OCI-LY1 (cell line): ENCODE measurements around the gene LITAF.

Experiments used
- H2AFZ ChIP-seq: fragments of 200-600 bp; sonication (generic), shearing (Covaris generic); 2 replicates; pipeline ENCODE4 v1.6.0; 2014; ENCODE audit warnings: antibody characterized with exemption, mild to moderate bottlenecking, low read length
- H3F3A ChIP-seq: fragments of 200-600 bp; sonication (generic), shearing (Covaris generic); 2 replicates; pipeline ENCODE4 v1.6.0; 2014; ENCODE audit warnings: mild to moderate bottlenecking, antibody characterized with exemption, low read length, moderate library complexity; ENCODE audit not compliant: insufficient read depth
- H3K27ac ChIP-seq: fragments of 200-600 bp; sonication (generic); 2 replicates; pipeline ENCODE4 v1.5.1; 2014; ENCODE audit warnings: low read length, mixed run types, mild to moderate bottlenecking, low read depth; ENCODE audit not compliant: poor library complexity, severe bottlenecking
- H3K27me3 ChIP-seq: fragments of 200-600 bp; sonication (generic); 2 replicates; pipeline ENCODE4 v1.6.0; 2014; ENCODE audit warnings: antibody characterized with exemption, mild to moderate bottlenecking, low read length, moderate library complexity; ENCODE audit not compliant: insufficient read depth
- H3K36me3 ChIP-seq: fragments of 200-600 bp; sonication (generic); 2 replicates; pipeline ENCODE4 v1.6.1; 2014; ENCODE audit warnings: mild to moderate bottlenecking, antibody characterized with exemption, low read length, moderate library complexity, mixed read lengths; ENCODE audit not compliant: insufficient read depth
- H3K4me1 ChIP-seq: fragments of 200-600 bp; sonication (generic); 2 replicates; pipeline ENCODE4 v1.5.1; 2014; ENCODE audit warnings: mild to moderate bottlenecking, low read length, moderate library complexity; ENCODE audit not compliant: insufficient read depth, severe bottlenecking
- H3K4me2 ChIP-seq: fragments of 200-600 bp; sonication (generic), shearing (Covaris generic); 2 replicates; pipeline ENCODE4 v1.6.1; 2014; ENCODE audit warnings: low read length
- H3K4me3 ChIP-seq: fragments of 200-600 bp; sonication (generic); 2 replicates; pipeline ENCODE4 v1.5.1; 2014; ENCODE audit warnings: low read length, low read depth, mild to moderate bottlenecking, mixed read lengths; ENCODE audit not compliant: poor library complexity, severe bottlenecking
- H3K79me2 ChIP-seq: fragments of 200-600 bp; shearing (Covaris generic); 2 replicates; pipeline ENCODE4 v1.6.1; 2016; ENCODE audit warnings: mixed run types, low read length, mixed read lengths; ENCODE audit not compliant: insufficient read depth
- H3K9ac ChIP-seq: fragments of 200-600 bp; sonication (generic), shearing (Covaris generic); 2 replicates; pipeline ENCODE4 v1.6.1; 2014; ENCODE audit warnings: mild to moderate bottlenecking, low read length, mixed read lengths
- H3K9me2 ChIP-seq: fragments of 200-600 bp; sonication (generic), shearing (Covaris generic); 2 replicates; pipeline ENCODE4 v1.6.1; 2014; ENCODE audit warnings: low read depth, mild to moderate bottlenecking, low read length, mixed read lengths
- H3K9me3 ChIP-seq: fragments of 200-600 bp; shearing (Covaris generic); 2 replicates; pipeline ENCODE4 v1.6.1; 2014; ENCODE audit warnings: low read length, mixed read lengths
- H4K20me1 ChIP-seq: fragments of 200-600 bp; sonication (generic), shearing (Covaris generic); 2 replicates; pipeline ENCODE4 v1.6.0; 2016; ENCODE audit warnings: mild to moderate bottlenecking, low read length; ENCODE audit not compliant: insufficient read depth
- CTCF ChIP-seq: fragments of 200-600 bp; sonication (generic), shearing (Covaris generic); IDR thresholded peaks from 2 replicates; pipeline ENCODE4 v1.5.1; 2017; ENCODE audit warnings: mild to moderate bottlenecking, antibody characterized with exemption, low read length, moderate library complexity, mixed read lengths
- EZH2 ChIP-seq: fragments of 200-600 bp; sonication (generic), shearing (Covaris generic); IDR thresholded peaks from 2 replicates; pipeline ENCODE4 v1.8.0; 2017; ENCODE audit warnings: borderline replicate concordance, mixed run types, mild to moderate bottlenecking, antibody characterized with exemption, low read length, moderate library complexity, mixed read lengths

Gene LITAF

GRCh38 chr16:11601425-11601824 lies 14.7 kb upstream of the LITAF start:
- no peak overlapping the region for H3K27ac ChIP-seq
- TF ChIP-seq CTCF: no peak
- no peak for TF ChIP-seq EZH2
- no peak overlapping the region for H3K4me3 ChIP-seq
- no peaks in the 10 kb centered on the region for H3F3A ChIP-seq
- no peak overlapping the region for H3K9ac ChIP-seq
- no peaks in the 10 kb centered on the region for H3K79me2 ChIP-seq
- no peaks in the 10 kb centered on the region; the same call in 1 of the 2 replicates for H3K27me3 ChIP-seq
- H3K9me3 ChIP-seq: 0 out of 2 replicates have a peak, but pooled peaks cover 2% of the 10 kb centered on the region
- no peak overlapping the region for H3K4me2 ChIP-seq
- no peaks in the 10 kb centered on the region for H3K9me2 ChIP-seq
- no peaks in the 10 kb centered on the region for H3K36me3 ChIP-seq
- no peak overlapping the region for H2AFZ ChIP-seq
- no peaks in the 10 kb centered on the region for H4K20me1 ChIP-seq
- H3K4me1 ChIP-seq: peaks cover 21% of the 10 kb centered on the region

- no peaks in the 10 kb centered on the region for H3K79me2 ChIP-seq
- no peaks in the 10 kb centered on the region for H4K20me1 ChIP-seq
- H3K27ac ChIP-seq: no peak overlapping the region
- no peak overlapping the region for H3K9ac ChIP-seq
- no peak for TF ChIP-seq EZH2
- no peak for TF ChIP-seq CTCF
- peaks cover 21% of the 10 kb centered on the region for H3K4me1 ChIP-seq
- H3K27me3 ChIP-seq: no peaks in the 10 kb centered on the region; the same call in 1 of the 2 replicates
- 0 out of 2 replicates have a peak, but pooled peaks cover 2% of the 10 kb centered on the region for H3K9me3 ChIP-seq
- no peaks in the 10 kb centered on the region for H3K36me3 ChIP-seq
- no peaks in the 10 kb centered on the region for H3K9me2 ChIP-seq
- no peaks in the 10 kb centered on the region for H3F3A ChIP-seq
- no peak overlapping the region for H3K4me3 ChIP-seq
- H2AFZ ChIP-seq: no peak overlapping the region
- H3K4me2 ChIP-seq: no peak overlapping the region
Observed at GRCh38 chr16:11599579-11599978, 12.9 kb upstream of the LITAF start.

GRCh38 chr16:11597235-11598095 lies 10.7 kb upstream of the LITAF start:
- 0 out of 2 replicates have a peak overlapping the region, but pooled peaks have one; percentile 32 for H3K4me2 ChIP-seq
- no peak overlapping the region for H3K4me3 ChIP-seq
- H3K9me3 ChIP-seq: 0 out of 2 replicates have a peak, but pooled peaks cover 2% of the 10 kb centered on the region
- H4K20me1 ChIP-seq: no peaks in the 10 kb centered on the region
- H3K79me2 ChIP-seq: no peaks in the 10 kb centered on the region
- peak overlapping the region; percentile 22 for H3K27ac ChIP-seq
- no peak overlapping the region for H3K9ac ChIP-seq
- H3K4me1 ChIP-seq: peaks cover 15% of the 10 kb centered on the region
- no peaks in the 10 kb centered on the region for H3K36me3 ChIP-seq
- no peaks in the 10 kb centered on the region for H3K9me2 ChIP-seq
- no peak for TF ChIP-seq EZH2
- TF ChIP-seq CTCF: no peak
- no peak overlapping the region for H2AFZ ChIP-seq
- no peaks in the 10 kb centered on the region; the same call in 1 of the 2 replicates for H3K27me3 ChIP-seq
- H3F3A ChIP-seq: no peaks in the 10 kb centered on the region
